Left renal cortex interstitium (tissue), 4 donors: ENCODE results near the gene TIPRL. TPM values are rescaled to one million over a fixed set of nuclear protein-coding genes. Genes with fewer than 3 reads are reported as not detected.

ENCODE experiments used
- DNase-seq, 4 donors: peaks; one replicate each; pipeline ENCODE4 v3.0.0-alpha.2; 2013; ENCODE audit warnings: low read depth in 4 of 4, low spot score in 2 of 4, missing footprints in 1 of 4
- polyA plus RNA-seq, 4 donors: library from polyadenylated mRNA; unstranded; fragments of 120-200 nt; gene quantifications; one replicate each; pipeline ENCODE4 v1.2.1, GENCODE V29; 2013; ENCODE audit not compliant: insufficient read length in 4 of 4

TIPRL gene
- polyA plus RNA-seq, 4 donors, result 41.0 to 50.9 (median 47.7) TPM

- no peak for DNase-seq
These were observed 65.0 kb downstream of the TIPRL start for GRCh38 chr1:168243636-168244212.

GRCh38 chr1:168245042-168245441 is 66.3 kb downstream of the TIPRL start:
- no peak for DNase-seq

GRCh38 chr1:168246506-168246905 is 67.7 kb downstream of the TIPRL start:
- DNase-seq, result no peak

Other genes starting within 250 kb of the TIPRL start
- gene DCAF6, start 242.3 kb upstream of the TIPRL start, polyA plus RNA-seq, result 10 to 100 TPM; 77.0 to 89.1 (median 82.8) TPM
- 100 to 1,000 TPM; 172 to 207 (median 191) TPM for gene MPC2, start 241.9 kb upstream of the TIPRL start, polyA plus RNA-seq
- 10 to 100 TPM; 19.1 to 20.7 (median 20.4) TPM for gene GPR161, start 42.0 kb upstream of the TIPRL start, polyA plus RNA-seq
- 10 to 100 TPM; 12.2 to 23.1 (median 17.3) TPM for gene SFT2D2, start 47.0 kb downstream of the TIPRL start, polyA plus RNA-seq
- 1 to 10 TPM; 2.2 to 4.0 (median 2.9) TPM for gene TBX19, start 101.9 kb downstream of the TIPRL start, polyA plus RNA-seq